ENCODE data around the gene OCSTAMP. TPM values are rescaled to one million over a fixed set of nuclear protein-coding genes. Genes with fewer than 3 reads are reported as not detected.

Gene OCSTAMP
- total and polyA plus RNA-seq, 12 donors = 0.16 to 0.17 TPM; not detected in 10

GRCh38 chr20:46544576-46544975, 5.9 kb downstream of the OCSTAMP start:
- Histone ChIP-seq H3K9me3 (replicated peaks in 1 of 3) (no peaks in the 10 kb centered on the region), H3K36me3 (replicated peaks in 1 of 2) (no peaks in the 10 kb centered on the region), H3K4me1 (replicated peaks in 1 of 2) (peaks cover 0 to 5% of the 10 kb centered on the region in 2 donors), H3K27me3 (no peaks in the 10 kb centered on the region), H3K27ac (no peak overlapping the region), H3K4me3 (no peak overlapping the region)
- TF ChIP-seq CTCF (IDR thresholded peaks at IDR 0.05) (peak in 2 of 6 experiments; percentile 16 to 31), POLR2A (IDR thresholded peaks at IDR 0.05) (no peak)
- no peak for DNase-seq
- intact Hi-C loops (cut with DNase I) = no loop called here
- WGBS, 4 donors = 82 to 86% (median 84%) methylated on average over 3 of the region's 3 CpGs

DNA sequence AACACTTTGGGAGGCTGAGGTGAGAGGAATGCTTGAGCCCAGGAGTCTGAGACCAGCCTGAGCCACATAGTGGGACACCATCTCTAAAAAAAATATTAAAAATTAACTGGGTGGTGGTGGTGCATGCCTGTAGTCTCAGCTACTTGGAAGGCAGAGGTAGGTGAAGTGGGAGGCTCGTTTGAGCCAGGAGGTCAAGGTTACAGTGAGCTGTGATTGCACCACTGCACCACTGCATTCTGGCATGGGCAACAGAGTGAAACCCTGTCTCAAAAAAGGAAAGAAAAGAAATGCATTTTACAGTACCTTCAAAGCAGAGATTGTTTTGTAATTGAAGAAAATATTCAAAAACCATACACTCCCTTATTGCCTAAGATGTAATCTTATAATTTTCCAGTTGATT, 6.5 kb downstream of the OCSTAMP start:
- no peak for TF ChIP-seq POLR2A (IDR thresholded peaks at IDR 0.05)
- no peak for TF ChIP-seq CTCF (IDR thresholded peaks at IDR 0.05)
- peaks cover 0 to 5% of the 10 kb centered on the region in 2 donors for H3K4me1 ChIP-seq (replicated peaks in 1 of 2)
- no peaks in the 10 kb centered on the region for H3K27me3 ChIP-seq
- 14 to 27% (median 19%) methylated on average over 1 of the region's 1 CpG for WGBS, 4 donors
- no peak overlapping the region for H3K27ac ChIP-seq
- DNase-seq = peak in 1 of 7 donors; percentile 22
- no peaks in the 10 kb centered on the region for H3K36me3 ChIP-seq (replicated peaks in 1 of 2)
- no peak overlapping the region for H3K4me3 ChIP-seq
- H3K9me3 ChIP-seq (replicated peaks in 1 of 3) = no peaks in the 10 kb centered on the region
- intact Hi-C loops (cut with DNase I) = no loop called here

GRCh38 chr20:46543033-46543432, 7.4 kb downstream of the OCSTAMP start:
- intact Hi-C loops (cut with DNase I) = no loop called here
- Histone ChIP-seq H3K27ac (no peak overlapping the region), H3K27me3 (peaks cover 4% of the 10 kb centered on the region), H3K4me1 (replicated peaks in 1 of 2) (peaks cover 0 to 5% of the 10 kb centered on the region in 2 donors), H3K4me3 (no peak overlapping the region), H3K36me3 (replicated peaks in 1 of 2) (no peaks in the 10 kb centered on the region), H3K9me3 (replicated peaks in 1 of 3) (no peaks in the 10 kb centered on the region)
- no peak for TF ChIP-seq CTCF (IDR thresholded peaks at IDR 0.05)
- no peak for TF ChIP-seq POLR2A (IDR thresholded peaks at IDR 0.05)
- WGBS, 4 donors = 74 to 86% (median 79%) methylated on average over 4 of the region's 4 CpGs
- DNase-seq = no peak

DNA sequence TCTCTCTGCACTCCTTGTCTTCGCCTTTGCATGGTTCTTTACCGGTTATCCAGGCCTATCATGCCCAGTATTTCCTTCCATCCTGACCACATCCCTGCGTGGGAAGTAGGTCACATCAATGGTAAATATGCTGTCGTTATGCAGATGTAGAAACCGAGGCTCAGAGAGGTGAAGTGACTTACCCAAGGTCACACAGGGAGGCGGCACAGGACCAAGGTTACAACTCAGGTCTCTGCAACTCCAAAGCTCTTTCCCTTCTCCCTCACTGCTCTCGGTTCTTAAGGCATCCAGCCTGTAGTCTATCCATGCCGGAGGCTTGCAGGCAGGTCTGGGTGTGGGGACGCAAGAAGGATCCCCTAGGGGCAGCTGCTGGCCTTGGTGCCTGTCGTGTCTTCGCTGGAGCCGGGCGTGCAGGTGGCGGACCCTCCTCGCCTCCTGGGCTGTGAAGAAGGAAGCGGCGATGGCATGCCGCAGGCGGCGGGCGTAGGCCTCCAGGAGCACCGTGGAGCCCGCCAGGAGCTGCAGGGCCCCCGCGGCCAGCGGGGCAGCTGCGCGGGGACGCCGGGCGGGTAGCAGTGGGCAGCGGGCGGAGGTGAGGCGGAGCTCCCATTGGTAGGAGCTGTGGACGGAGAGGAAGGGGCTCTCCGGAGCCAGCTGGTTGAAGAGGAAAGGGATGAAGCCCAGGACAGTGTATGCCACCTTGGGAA, 9.1 kb downstream of the OCSTAMP start:
- Histone ChIP-seq H3K36me3 (replicated peaks in 1 of 2) (no peaks in the 10 kb centered on the region), H3K27me3 (peaks cover 6% of the 10 kb centered on the region), H3K4me3 (no peak overlapping the region), H3K9me3 (replicated peaks in 1 of 3) (no peaks in the 10 kb centered on the region), H3K27ac (no peak overlapping the region), H3K4me1 (replicated peaks in 1 of 2) (no peaks in the 10 kb centered on the region)
- no peak for DNase-seq
- no peak for TF ChIP-seq CTCF (IDR thresholded peaks at IDR 0.05)
- no peak for TF ChIP-seq POLR2A (IDR thresholded peaks at IDR 0.05)
- intact Hi-C loops (cut with DNase I) = no loop called here
- 58 to 73% (median 68%) methylated on average over 21 to 36 of the region's 36 CpGs for WGBS, 4 donors

Data from adrenal gland (tissue), 12 donors.